Suprapubic skin (tissue), 3 donors: ENCODE data around the gene PPIE.

Experiments
- POLR2A ChIP-seq, 2 donors: fragments of 450-650 bp; IDR thresholded peaks; one replicate each; pipeline ENCODE4 v1.6.1; 2017; ENCODE audit warnings: antibody characterized with exemption in 2 of 2, mild to moderate bottlenecking in 2 of 2, moderate library complexity in 2 of 2
- TF ChIP-seq, protein P1 (sequence below), 2 donors: fragments of 200-600 bp in 1 of 2; fragments of 450-650 bp in 1 of 2; sonication (generic) in 1 of 2; IDR thresholded peaks; one replicate each; pipeline ENCODE4 v1.5.1; 2016 to 2019; ENCODE audit warnings: antibody characterized with exemption in 2 of 2, mild to moderate bottlenecking in 1 of 2, moderate library complexity in 1 of 2

DNA sequence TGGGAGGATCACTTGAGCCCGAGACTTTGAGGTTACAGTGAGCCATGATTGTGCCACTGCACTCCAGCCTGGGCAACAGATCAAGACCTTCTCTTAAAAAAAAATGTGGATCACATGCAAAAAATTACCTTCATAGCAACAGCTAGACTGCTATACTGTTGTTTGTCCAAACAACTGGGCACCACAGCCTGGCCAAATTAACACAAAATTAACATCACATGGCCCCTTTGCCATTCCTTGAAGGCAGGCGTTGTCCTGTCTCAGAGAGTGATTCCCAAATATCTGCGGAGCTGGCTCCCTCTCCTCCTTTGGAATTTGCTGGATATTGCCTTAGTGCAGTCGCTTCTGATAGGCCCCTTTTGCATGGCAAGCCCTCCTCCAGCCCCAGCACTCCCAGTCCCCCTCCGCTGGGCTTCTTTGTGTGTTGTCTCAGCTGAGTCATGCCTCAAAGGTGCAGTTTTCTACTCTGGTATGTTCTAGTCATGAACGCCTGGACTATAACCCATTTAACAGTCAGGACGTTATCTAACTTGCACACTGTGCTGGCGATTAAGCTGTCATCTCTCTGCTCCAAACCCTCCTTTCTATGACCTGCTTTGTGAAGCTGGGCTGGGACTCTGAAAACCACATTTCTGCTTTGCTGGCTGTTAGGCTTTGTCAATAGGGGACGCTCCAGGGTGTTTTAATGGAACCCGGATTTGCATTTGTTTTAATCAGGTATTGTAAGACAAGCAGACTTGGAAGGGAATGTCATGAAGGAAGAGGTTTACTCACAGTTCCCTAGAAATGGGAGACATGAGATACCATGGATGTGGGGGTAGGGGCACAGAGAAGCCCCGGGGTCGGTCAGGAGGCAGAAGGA lies 27.3 kb upstream of the PPIE start:
- no peak for TF ChIP-seq POLR2A (IDR thresholded peaks at IDR 0.05)
- TF ChIP-seq, protein P1, sequence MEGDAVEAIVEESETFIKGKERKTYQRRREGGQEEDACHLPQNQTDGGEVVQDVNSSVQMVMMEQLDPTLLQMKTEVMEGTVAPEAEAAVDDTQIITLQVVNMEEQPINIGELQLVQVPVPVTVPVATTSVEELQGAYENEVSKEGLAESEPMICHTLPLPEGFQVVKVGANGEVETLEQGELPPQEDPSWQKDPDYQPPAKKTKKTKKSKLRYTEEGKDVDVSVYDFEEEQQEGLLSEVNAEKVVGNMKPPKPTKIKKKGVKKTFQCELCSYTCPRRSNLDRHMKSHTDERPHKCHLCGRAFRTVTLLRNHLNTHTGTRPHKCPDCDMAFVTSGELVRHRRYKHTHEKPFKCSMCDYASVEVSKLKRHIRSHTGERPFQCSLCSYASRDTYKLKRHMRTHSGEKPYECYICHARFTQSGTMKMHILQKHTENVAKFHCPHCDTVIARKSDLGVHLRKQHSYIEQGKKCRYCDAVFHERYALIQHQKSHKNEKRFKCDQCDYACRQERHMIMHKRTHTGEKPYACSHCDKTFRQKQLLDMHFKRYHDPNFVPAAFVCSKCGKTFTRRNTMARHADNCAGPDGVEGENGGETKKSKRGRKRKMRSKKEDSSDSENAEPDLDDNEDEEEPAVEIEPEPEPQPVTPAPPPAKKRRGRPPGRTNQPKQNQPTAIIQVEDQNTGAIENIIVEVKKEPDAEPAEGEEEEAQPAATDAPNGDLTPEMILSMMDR (IDR thresholded peaks at IDR 0.05): no peak
